Transverse colon (tissue), 4 donors: ENCODE data around the gene THADA. TPM values are rescaled to one million over a fixed set of nuclear protein-coding genes. Genes with fewer than 3 reads are reported as not detected.

Source experiments
- DNase-seq: peaks from one replicate; pipeline ENCODE4 v3.0.0-alpha.2; 2019
- H3K27ac ChIP-seq, 4 donors: fragments of 200-600 bp; sonication (generic); 2 replicates each; pipeline ENCODE4 v1.5.1; 2016 to 2018; ENCODE audit warnings: inconsistent platforms in 4 of 4
- H3K27me3 ChIP-seq: fragments of 200-600 bp; sonication (generic); 2 replicates; pipeline ENCODE4 v1.5.1; 2017; ENCODE audit warnings: inconsistent platforms
- H3K36me3 ChIP-seq, 4 donors: fragments of 200-600 bp; sonication (generic); 2 replicates each; pipeline ENCODE4 v1.5.1; 2017 to 2019; ENCODE audit warnings: inconsistent platforms in 4 of 4
- H3K4me1 ChIP-seq, 4 donors: fragments of 200-600 bp; sonication (generic); 2 replicates each; pipeline ENCODE4 v1.5.1; 2017 to 2020; ENCODE audit warnings: inconsistent platforms in 4 of 4
- H3K4me3 ChIP-seq, 4 donors: fragments of 200-600 bp; sonication (generic); 1 replicate in 1 of 4; 2 replicates in 3 of 4; pipeline versions ENCODE4 v1.5.1 to v1.6.1; 2017 to 2019; ENCODE audit warnings: inconsistent platforms in 4 of 4
- H3K9me3 ChIP-seq, 2 donors: fragments of 200-600 bp; sonication (generic); 2 replicates each; pipeline ENCODE4 v1.5.1; 2017 to 2019; ENCODE audit warnings: inconsistent platforms in 2 of 2
- CTCF ChIP-seq, 5 experiments: fragments of 200-600 bp in 3 of 5; fragments of 450-650 bp in 2 of 5; sonication (generic) in 3 of 5; IDR thresholded peaks; 1 replicate in 2 of 5; 2 replicates in 3 of 5; pipeline ENCODE4 v1.5.1; 2016 to 2017; ENCODE audit warnings: antibody characterized with exemption in 5 of 5, inconsistent platforms in 3 of 5, mild to moderate bottlenecking in 2 of 5, moderate library complexity in 1 of 5
- EP300 ChIP-seq: sonication (generic); formaldehyde crosslinking; IDR thresholded peaks from one replicate; pipeline ENCODE4 v1.6.1; 2017; ENCODE audit warnings: antibody characterized with exemption, low read depth
- POLR2A ChIP-seq: fragments of 450-650 bp; IDR thresholded peaks from one replicate; pipeline ENCODE4 v1.6.1; 2016; ENCODE audit warnings: antibody characterized with exemption, mild to moderate bottlenecking, moderate library complexity
- POLR2AphosphoS5 ChIP-seq, 3 donors: sonication (generic); formaldehyde crosslinking; IDR thresholded peaks; one replicate each; pipeline ENCODE4 v1.6.1; 2016; ENCODE audit warnings: antibody characterized with exemption in 3 of 3
- WGBS, 2 donors: methylation state at CpG; one replicate each; pipeline ENCODE4 v1.1.5; 2018; ENCODE audit warnings: low coverage in 1 of 2; 5-methylcytosine and 5-hydroxymethylcytosine counted together
- in situ Hi-C, 4 donors: fragments of 200-750 bp; cut with MboI; loops; one replicate each; pipeline versions ENCODE4 v1.15.0 to v1.15.1; 2017; ENCODE audit warnings: low sequenced_read_pairs in 3 of 4, low pct_ligation_motif_present in 1 of 4, low pct_unique_long_range_greater_than_20kb in 1 of 4
- intact Hi-C: fragments of 100-400 bp; cut with DNase I; formaldehyde crosslinking; loops from one replicate; pipeline ENCODE4 v1.15.1; 2023; ENCODE audit warnings: low total_unique reads
- total RNA-seq, 4 donors: library from RNA; depleted of rRNA; stranded (reverse); fragments of >200 nt; gene quantifications; one replicate each; pipeline ENCODE4 v1.1.0, GENCODE V29; 2016

THADA gene
- total RNA-seq, 4 donors from 2014 or later, result 21.7 to 78.6 (median 28.1) TPM

GRCh38 chr2:43228321-43228751 is 367.5 kb downstream of the THADA start:
- Histone ChIP-seq H3K27ac (peak overlapping the region; percentile 96 to 100 (median 99)), H3K27me3 (no peaks in the 10 kb centered on the region), H3K9me3 (no peaks in the 10 kb centered on the region), H3K4me1 (peaks cover 15 to 29% (median 22%) of the 10 kb centered on the region in 4 donors), H3K36me3 (peaks cover 0 to 22% (median 13%) of the 10 kb centered on the region in 4 donors), H3K4me3 (peak overlapping the region in 2 of 4 donors; percentile 90 to 91)
- intact Hi-C loops, result loop anchor here (10.0 kb wide), 3 partner anchors 116 to 404 kb away; no protein-coding TSS in a partner anchor
- DNase-seq, result no peak
- TF ChIP-seq POLR2A (no peak), POLR2AphosphoS5 (IDR thresholded peaks at IDR 0.05) (no peak), CTCF (IDR thresholded peaks at IDR 0.05) (no peak), EP300 (no peak)
- in situ Hi-C loops, result loop anchor here in 3 of 4 donors (5.0 to 25.0 kb wide), 3 partner anchors 101 to 391 kb away; no protein-coding TSS in a partner anchor
- 25 to 26% methylated on average over 2 of the region's 2 CpGs for WGBS, 2 donors

- in situ Hi-C loops (loop anchor here in 3 of 4 donors (5.0 to 25.0 kb wide), 3 partner anchors 101 to 391 kb away; no protein-coding TSS in a partner anchor), intact Hi-C loops (loop anchor here (2.0 to 10.0 kb wide), 4 partner anchors 117 to 403 kb away; no protein-coding TSS in a partner anchor)
- peaks cover 15 to 29% (median 24%) of the 10 kb centered on the region in 4 donors for H3K4me1 ChIP-seq
- H3K4me3 ChIP-seq, result peak overlapping the region; percentile 85 to 91 (median 90)
- peaks cover 0 to 23% (median 15%) of the 10 kb centered on the region in 4 donors for H3K36me3 ChIP-seq
- no peaks in the 10 kb centered on the region for H3K27me3 ChIP-seq
- DNase-seq, result no peak
- no peak for TF ChIP-seq EP300
- TF ChIP-seq POLR2A, result no peak
- peak in 2 of 3 donors; percentile 2 to 13 for TF ChIP-seq POLR2AphosphoS5 (IDR thresholded peaks at IDR 0.05)
- TF ChIP-seq CTCF (IDR thresholded peaks at IDR 0.05), result peak in 2 of 5 experiments; percentile 36 to 46
- WGBS, 2 donors, result 2 to 20% methylated on average over 1 to 10 of the region's 10 CpGs
- H3K27ac ChIP-seq, result peak overlapping the region; percentile 96 to 100 (median 99)
- no peaks in the 10 kb centered on the region for H3K9me3 ChIP-seq
Measured at GRCh38 chr2:43227830-43228281, 368.0 kb downstream of the THADA start.

GRCh38 chr2:43226955-43227829 is 368.6 kb downstream of the THADA start:
- in situ Hi-C loops, result loop anchor here in 3 of 4 donors (5.0 to 25.0 kb wide), 3 partner anchors 100 to 390 kb away; no protein-coding TSS in a partner anchor
- Histone ChIP-seq H3K4me3 (peak overlapping the region; percentile 85 to 91 (median 90)), H3K27me3 (no peaks in the 10 kb centered on the region), H3K9me3 (no peaks in the 10 kb centered on the region), H3K36me3 (peaks cover 0 to 26% (median 15%) of the 10 kb centered on the region in 4 donors), H3K27ac (peak overlapping the region; percentile 96 to 100 (median 99)), H3K4me1 (peaks cover 15 to 29% (median 28%) of the 10 kb centered on the region in 4 donors)
- DNase-seq, result peak; percentile 96
- 0% methylated on average over 49 of the region's 77 CpGs; no CpG with 5 or more reads in 1 of the 2 donors for WGBS, 2 donors
- intact Hi-C loops, result loop anchor here (1.0 to 10.0 kb wide), 5 partner anchors 118 to 402 kb away; no protein-coding TSS in a partner anchor
- TF ChIP-seq POLR2A (peak; percentile 16), EP300 (peak; percentile 88), POLR2AphosphoS5 (IDR thresholded peaks at IDR 0.05) (peak; percentile 59 to 92 (median 90)), CTCF (IDR thresholded peaks at IDR 0.05) (peak in 3 of 5 experiments; percentile 30 to 51 (median 34))
